OCI-LY3 (cell line): ENCODE results near the gene ZMYND8.

Source experiments
- H2AFZ ChIP-seq: fragments of 200-600, 300-600 bp; shearing (Covaris generic); 2 replicates; pipeline ENCODE4 v1.6.0; 2014; ENCODE audit warnings: antibody characterized with exemption, low read depth, low read length
- H3K27ac ChIP-seq: fragments of 200-600, 300-600 bp; sonication (generic); 2 replicates; pipeline ENCODE4 v1.5.1; 2014; ENCODE audit warnings: mild to moderate bottlenecking, low read length, moderate library complexity, mixed read lengths
- H3K27me3 ChIP-seq: fragments of 200-600, 300-600 bp; sonication (generic); 2 replicates; pipeline ENCODE4 v1.6.1; 2014; ENCODE audit warnings: low read depth, low read length, mixed read lengths
- H3K36me3 ChIP-seq: fragments of 200-600, 300-600 bp; sonication (generic); replicated peaks from 2 replicates; pipeline ENCODE3; 2014; ENCODE audit warnings: low read depth, low read length, mixed read lengths
- H3K4me1 ChIP-seq: fragments of 300-600, 200-600 bp; sonication (generic); 2 replicates; pipeline ENCODE4 v1.6.1; 2014; ENCODE audit warnings: low read length, mixed read lengths
- H3K4me2 ChIP-seq: fragments of 200-600, 300-600 bp; sonication (generic); 2 replicates; pipeline ENCODE4 v1.6.1; 2014; ENCODE audit warnings: low read length, mixed read lengths
- H3K4me3 ChIP-seq: fragments of 300-600, 200-600 bp; sonication (generic); 2 replicates; pipeline ENCODE4 v1.5.1; 2014; ENCODE audit warnings: antibody characterized with exemption, mild to moderate bottlenecking, low read length, moderate library complexity
- H3K79me2 ChIP-seq: fragments of 300-600, 200-600 bp; shearing (Covaris generic); 2 replicates; pipeline ENCODE4 v1.6.1; 2014; ENCODE audit warnings: mild to moderate bottlenecking, low read length, mixed read lengths
- H3K9ac ChIP-seq: fragments of 300-600, 200-600 bp; shearing (Covaris generic); 2 replicates; pipeline ENCODE4 v1.6.0; 2014; ENCODE audit warnings: mild to moderate bottlenecking, low read length, moderate library complexity
- H3K9me3 ChIP-seq: fragments of 200-600, 300-600 bp; shearing (Covaris generic); 2 replicates; pipeline ENCODE4 v1.6.1; 2014; ENCODE audit warnings: low read length, mixed read lengths; ENCODE audit not compliant: insufficient read depth
- H4K20me1 ChIP-seq: fragments of 200-600, 300-600 bp; sonication (generic); 2 replicates; pipeline ENCODE4 v1.6.1; 2016; ENCODE audit warnings: low read length, mixed read lengths; ENCODE audit not compliant: insufficient read depth
- CTCF ChIP-seq: fragments of 200-600, 300-600 bp; sonication (generic); IDR thresholded peaks from 2 replicates; pipeline ENCODE4 v1.5.1; 2014; ENCODE audit warnings: antibody characterized with exemption, low read length, low read depth
- EZH2phosphoT487 ChIP-seq: fragments of 200-600 bp; shearing (Covaris generic); IDR thresholded peaks from 2 replicates; pipeline ENCODE4 v1.6.1; 2018; ENCODE audit warnings: antibody characterized with exemption, mixed run types, low read depth

Gene ZMYND8

GRCh38 chr20:47311967-47312681 lies 44.4 kb downstream of the ZMYND8 start:
- TF ChIP-seq EZH2phosphoT487 = no peak
- no peak for TF ChIP-seq CTCF
- no peaks in the 10 kb centered on the region for H3K4me1 ChIP-seq
- H3K36me3 ChIP-seq = peaks cover 13% of the 10 kb centered on the region
- H3K27ac ChIP-seq = no peak overlapping the region
- no peak overlapping the region for H2AFZ ChIP-seq
- H3K4me2 ChIP-seq = no peak overlapping the region
- peaks cover 29% of the 10 kb centered on the region for H3K79me2 ChIP-seq
- no peak overlapping the region for H3K9ac ChIP-seq
- H3K4me3 ChIP-seq = no peak overlapping the region
- H3K27me3 ChIP-seq = no peaks in the 10 kb centered on the region
- no peaks in the 10 kb centered on the region for H3K9me3 ChIP-seq
- peaks cover 40% of the 10 kb centered on the region for H4K20me1 ChIP-seq

- Histone ChIP-seq H3K36me3 (peaks cover 18% of the 10 kb centered on the region), H3K4me3 (no peak overlapping the region), H3K9ac (no peak overlapping the region), H4K20me1 (peaks cover 36% of the 10 kb centered on the region), H3K4me1 (no peaks in the 10 kb centered on the region), H2AFZ (no peak overlapping the region), H3K4me2 (no peak overlapping the region), H3K79me2 (peaks cover 29% of the 10 kb centered on the region), H3K27me3 (no peaks in the 10 kb centered on the region), H3K27ac (no peak overlapping the region), H3K9me3 (no peaks in the 10 kb centered on the region)
- TF ChIP-seq EZH2phosphoT487 (no peak), CTCF (no peak)
These were observed 45.3 kb downstream of the ZMYND8 start for GRCh38 chr20:47311211-47311610.

GRCh38 chr20:47310729-47311128 lies 45.8 kb downstream of the ZMYND8 start:
- no peaks in the 10 kb centered on the region for H3K9me3 ChIP-seq
- H3K36me3 ChIP-seq = peaks cover 21% of the 10 kb centered on the region

More at GRCh38 chr20:47310729-47311128, 45.8 kb downstream of the ZMYND8 start:
- H3K9ac ChIP-seq = no peak overlapping the region
- TF ChIP-seq EZH2phosphoT487 (no peak), CTCF (no peak)
- no peaks in the 10 kb centered on the region for H3K27me3 ChIP-seq
- H3K27ac ChIP-seq = no peak overlapping the region
- peaks cover 28% of the 10 kb centered on the region for H3K79me2 ChIP-seq
- no peak overlapping the region for H3K4me3 ChIP-seq
- H3K4me1 ChIP-seq = no peaks in the 10 kb centered on the region
- no peak overlapping the region for H2AFZ ChIP-seq
- peaks cover 34% of the 10 kb centered on the region for H4K20me1 ChIP-seq
- no peak overlapping the region for H3K4me2 ChIP-seq
